ENCODE data around the gene PTTG1IP. TPM values are rescaled to one million over a fixed set of nuclear protein-coding genes. Genes with fewer than 3 reads are reported as not detected.

Gene PTTG1IP
- total and polyA plus RNA-seq, 2 of the 13 experiments (the other 11 are each of a cell fraction or from before 2014, with no cell fraction given) = 161 to 700 TPM

GRCh38 chr21:44845418-44846223 lies 27.9 kb downstream of the PTTG1IP start (continued):
- no peak for TF ChIP-seq ZXDC (CRISPR knock-in tag; IDR thresholded peaks at IDR 0.05)
- TF ChIP-seq ZNF318 (CRISPR knock-in tag; IDR thresholded peaks at IDR 0.05) = no peak
- no peak; the same call in 1 of the 2 replicates for TF ChIP-seq ZNF350 (CRISPR knock-in tag; IDR thresholded peaks at IDR 0.05; ENCODE audit: borderline replicate concordance, low read depth)
- TF ChIP-seq ZFX (CRISPR knock-in tag; IDR thresholded peaks at IDR 0.05; ENCODE audit: low read depth) = peak; percentile 49
- TF ChIP-seq GATAD1 (CRISPR knock-in tag; IDR thresholded peaks at IDR 0.05) = peak; percentile 40; the same call in 1 of the 2 replicates
- TF ChIP-seq ZNF713 (CRISPR knock-in tag; IDR thresholded peaks at IDR 0.05) = no peak
- TF ChIP-seq ZNF839 (CRISPR knock-in tag; IDR thresholded peaks at IDR 0.05; ENCODE audit: borderline replicate concordance) = no peak
- no peak for TF ChIP-seq NRL (CRISPR knock-in tag; IDR thresholded peaks at IDR 0.05; ENCODE audit: borderline replicate concordance)
- no peak for TF ChIP-seq ZFP62 (CRISPR knock-in tag; IDR thresholded peaks at IDR 0.05)
- TF ChIP-seq ETV6 (CRISPR knock-in tag; conservative IDR thresholded peaks at IDR 0.05) = no peak
- TF ChIP-seq ZNF354B (CRISPR knock-in tag; IDR thresholded peaks at IDR 0.05) = no peak
- TF ChIP-seq ZNF709 (CRISPR knock-in tag; IDR thresholded peaks at IDR 0.05) = no peak
- TF ChIP-seq ZNF513 (CRISPR knock-in tag; conservative IDR thresholded peaks at IDR 0.05) = no peak
- 0 out of 2 replicates have a peak, but pooled peaks have one; percentile 13 for TF ChIP-seq IRF2 (CRISPR knock-in tag; IDR thresholded peaks at IDR 0.05)
- no peak for TF ChIP-seq ZNF766 (CRISPR knock-in tag; IDR thresholded peaks at IDR 0.05; ENCODE audit: borderline replicate concordance)
- TF ChIP-seq SNAPC2 (CRISPR knock-in tag; IDR thresholded peaks at IDR 0.05) = no peak

Measured in HepG2 (cell line).